ENCODE results near the gene SERP2. TPM values are rescaled to one million over a fixed set of nuclear protein-coding genes. Genes with fewer than 3 reads are reported as not detected.

The SERP2 gene
- total RNA-seq, 1 donor, result 5.6 TPM

GRCh38 chr13:44354884-44355283 is 18.7 kb upstream of the SERP2 start:
- no peak for TF ChIP-seq CTCF (IDR thresholded peaks at IDR 0.05; ENCODE audit: insufficient read depth, low read depth, low read length)
- no peak overlapping the region for H3K4me3 ChIP-seq (ENCODE audit: low read depth, low read length)

GRCh38 chr13:44355621-44356020 is 18.0 kb upstream of the SERP2 start:
- no peak for TF ChIP-seq CTCF (IDR thresholded peaks at IDR 0.05; ENCODE audit: insufficient read depth, low read depth, low read length)
- no peak overlapping the region for H3K4me3 ChIP-seq (ENCODE audit: low read depth, low read length)
- peak; percentile 21 for DNase-seq (ENCODE audit: low read depth)

More at GRCh38 chr13:44354884-44355283, 18.7 kb upstream of the SERP2 start:
- DNase-seq (ENCODE audit: low read depth), result no peak

GRCh38 chr13:44359983-44360375 is 13.6 kb upstream of the SERP2 start:
- no peak for TF ChIP-seq CTCF (IDR thresholded peaks at IDR 0.05; ENCODE audit: insufficient read depth, low read depth, low read length)
- no peak overlapping the region for H3K4me3 ChIP-seq (ENCODE audit: low read depth, low read length)
- no peak for DNase-seq (ENCODE audit: low read depth)

GRCh38 chr13:44362394-44363040 is 11.1 kb upstream of the SERP2 start:
- DNase-seq (ENCODE audit: low read depth), result peak; percentile 65
- no peak for TF ChIP-seq CTCF (IDR thresholded peaks at IDR 0.05; ENCODE audit: insufficient read depth, low read depth, low read length)
- no peak overlapping the region for H3K4me3 ChIP-seq (ENCODE audit: low read depth, low read length)

GRCh38 chr13:44363631-44364344 is 9.8 kb upstream of the SERP2 start:
- no peak for TF ChIP-seq CTCF (IDR thresholded peaks at IDR 0.05; ENCODE audit: insufficient read depth, low read depth, low read length)
- DNase-seq (ENCODE audit: low read depth), result no peak
- H3K4me3 ChIP-seq (ENCODE audit: low read depth, low read length), result no peak overlapping the region

GRCh38 chr13:44364345-44365000 is 9.2 kb upstream of the SERP2 start:
- DNase-seq (ENCODE audit: low read depth), result peak; percentile 20

More at GRCh38 chr13:44364345-44365000, 9.2 kb upstream of the SERP2 start:
- no peak for TF ChIP-seq CTCF (IDR thresholded peaks at IDR 0.05; ENCODE audit: insufficient read depth, low read depth, low read length)
- H3K4me3 ChIP-seq (ENCODE audit: low read depth, low read length), result no peak overlapping the region

Measured in fibroblast of villous mesenchyme (primary cell).